Stimulated activated naive CD4-positive, alpha-beta T cell (primary cell): ENCODE data around the gene SPATA45.

Experiments
- DNase-seq, 6 experiments: peaks; one replicate each; lab custom pipeline; 2025; lab: John Stamatoyannopoulos, UW

SPATA45 gene

DNA sequence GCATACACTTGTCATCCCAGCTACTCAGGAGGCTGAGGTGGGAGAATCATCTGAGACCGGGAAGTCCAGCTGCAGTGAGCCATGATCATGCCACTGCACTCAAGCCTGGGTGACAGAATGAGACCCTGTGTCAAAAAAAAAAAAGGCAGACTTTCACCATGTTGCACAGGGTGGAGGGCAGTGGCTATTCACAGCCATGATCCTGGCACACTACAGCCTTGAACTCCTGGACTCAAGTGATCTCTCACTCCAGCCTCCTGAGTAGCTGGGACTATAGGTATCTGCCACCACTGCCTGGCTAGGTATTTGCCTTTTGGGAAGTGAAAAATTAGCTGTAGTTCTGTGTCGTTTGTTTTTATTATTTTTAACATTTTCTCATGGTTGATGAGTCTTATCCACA, 19.1 kb downstream of the SPATA45 start:
- no peak for DNase-seq

DNA sequence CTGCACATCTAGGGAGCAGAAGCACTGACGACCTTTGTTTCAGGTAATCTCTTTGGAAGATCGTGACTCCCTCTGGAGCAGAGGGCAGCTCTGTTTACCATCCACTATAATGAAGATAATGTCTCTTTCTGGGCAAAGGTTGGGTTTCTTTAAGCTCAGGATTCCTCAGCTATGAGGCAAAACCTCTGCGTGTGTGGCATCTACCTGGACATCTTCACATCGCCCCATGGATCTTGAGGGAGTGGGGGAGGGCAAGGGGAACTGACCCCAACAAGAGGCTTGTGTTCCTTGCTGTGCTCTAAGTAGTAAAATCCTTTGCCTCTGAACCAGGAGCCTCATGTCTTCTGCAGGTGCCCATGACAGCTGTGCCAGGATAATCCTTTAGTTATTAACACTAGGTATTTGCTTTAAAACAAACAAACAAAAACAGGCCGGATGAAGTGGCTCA, 19.6 kb downstream of the SPATA45 start:
- DNase-seq: no peak

DNA sequence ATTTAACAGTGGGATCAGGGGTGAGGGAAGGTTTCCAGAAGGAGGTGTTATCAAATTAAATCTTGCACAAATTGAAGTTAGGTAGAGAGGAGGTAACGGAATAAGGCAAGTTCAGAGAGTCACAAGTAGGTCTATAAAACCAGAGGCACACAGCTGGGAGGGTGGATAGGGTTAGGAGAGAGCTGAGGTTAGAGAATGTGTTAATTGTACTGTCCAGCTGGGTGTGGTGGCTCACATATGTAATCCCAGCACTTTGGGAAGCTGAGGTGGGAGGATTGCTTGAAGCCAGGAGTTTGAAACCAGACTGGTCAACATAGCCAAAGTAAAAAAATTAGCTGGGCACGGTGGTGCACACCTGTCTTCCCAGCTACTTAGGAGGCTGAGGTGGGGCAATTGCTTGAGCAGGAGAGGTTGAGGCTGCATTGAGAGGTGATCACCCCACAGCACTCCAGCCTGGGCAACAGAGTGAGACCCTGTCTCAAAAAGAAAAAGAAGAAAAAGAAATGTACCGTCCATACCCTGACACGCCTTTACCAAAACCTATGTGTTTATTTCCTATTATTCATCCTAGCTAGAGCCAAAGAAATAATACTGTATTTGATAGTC, 20.2 kb downstream of the SPATA45 start:
- no peak for DNase-seq

DNA sequence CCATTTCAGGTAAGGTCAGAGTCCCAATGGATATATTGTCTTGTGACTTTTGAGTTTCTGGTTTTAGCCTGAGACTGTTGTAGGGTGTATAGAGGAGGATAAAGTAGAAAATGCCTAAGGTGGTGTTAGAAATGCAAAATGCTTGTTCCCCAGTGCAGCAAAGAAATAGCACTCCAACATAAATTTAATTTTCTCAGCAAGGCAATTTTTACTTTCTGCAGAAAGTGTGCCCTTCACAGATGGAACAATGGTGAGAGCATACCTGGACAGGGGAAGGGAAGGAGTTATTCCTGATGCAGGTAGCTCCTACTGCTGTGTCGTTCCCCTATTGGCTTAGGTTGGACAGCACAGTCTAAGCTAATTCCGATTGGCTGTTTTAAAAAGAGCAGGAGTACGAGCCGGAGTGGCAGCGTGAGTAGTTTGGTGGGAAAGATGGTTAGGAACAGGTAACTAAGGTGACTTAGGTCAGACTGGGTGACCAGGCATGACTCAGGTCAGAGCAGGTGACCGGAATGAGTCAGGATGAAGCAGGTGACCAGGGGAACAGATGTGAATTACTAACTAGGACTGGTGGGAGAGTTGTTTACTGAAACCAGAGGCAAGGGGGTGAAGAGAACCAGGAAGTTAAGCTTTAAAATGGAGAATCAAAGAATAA, 21.5 kb downstream of the SPATA45 start:
- DNase-seq: no peak

DNA sequence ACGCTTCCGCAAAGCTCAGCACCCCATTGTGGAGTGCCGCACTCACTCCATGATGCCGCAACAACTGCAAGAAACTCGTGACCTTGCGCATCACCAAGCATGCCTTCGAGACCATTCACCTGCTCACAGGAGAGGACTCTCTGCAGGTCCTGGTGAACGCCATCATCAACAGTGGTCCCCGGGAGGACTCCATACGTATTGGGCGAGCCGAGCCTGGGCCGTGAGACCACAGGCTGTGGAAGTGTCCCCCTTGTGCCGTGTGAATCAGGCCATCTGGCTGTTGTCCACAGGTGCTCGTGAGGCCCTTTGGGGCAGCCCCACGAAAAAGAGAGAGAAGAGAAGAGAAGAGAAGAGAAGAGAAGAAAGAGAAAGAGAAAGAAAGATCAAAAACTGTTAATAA, 23.2 kb downstream of the SPATA45 start:
- DNase-seq: no peak

DNA sequence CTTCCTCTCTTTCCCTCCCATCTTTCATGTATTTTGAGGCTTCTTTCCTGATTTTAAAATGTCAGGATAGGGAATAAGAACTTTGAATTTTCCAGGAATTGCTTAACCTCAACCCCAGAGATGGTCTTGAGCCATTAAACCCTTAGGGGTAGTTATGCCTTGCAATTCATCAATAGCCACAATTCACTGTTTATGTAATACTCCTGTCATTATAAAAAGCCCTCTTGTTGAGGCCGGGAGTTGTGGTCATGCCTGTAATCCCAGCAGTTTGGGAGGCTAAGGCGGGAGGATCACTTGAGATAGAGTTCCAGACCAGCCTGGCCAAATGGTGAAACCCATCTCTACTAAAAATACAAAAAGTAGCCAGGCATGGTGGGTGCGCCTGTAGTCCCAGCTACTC, 24.5 kb downstream of the SPATA45 start:
- DNase-seq: no peak

DNA sequence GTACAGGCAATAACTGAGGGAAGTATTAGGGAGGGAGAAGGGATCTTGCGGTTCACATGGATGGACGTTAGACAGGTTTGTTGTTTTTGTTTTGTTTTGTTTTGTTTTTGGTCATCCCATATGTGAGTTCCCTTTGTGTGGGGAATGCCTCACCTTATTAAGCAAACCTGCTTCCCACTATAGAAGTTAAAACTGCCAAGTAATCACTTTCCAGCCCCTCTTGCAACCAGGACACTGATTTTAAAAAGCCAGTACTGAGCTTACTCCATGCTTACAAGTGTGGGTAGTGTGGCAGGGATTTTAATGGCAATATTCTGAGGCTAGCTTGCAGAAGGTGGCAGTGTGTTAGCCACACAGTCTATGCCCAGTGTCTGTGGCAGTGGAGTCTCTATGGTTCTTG, 26.5 kb downstream of the SPATA45 start:
- no peak for DNase-seq

DNA sequence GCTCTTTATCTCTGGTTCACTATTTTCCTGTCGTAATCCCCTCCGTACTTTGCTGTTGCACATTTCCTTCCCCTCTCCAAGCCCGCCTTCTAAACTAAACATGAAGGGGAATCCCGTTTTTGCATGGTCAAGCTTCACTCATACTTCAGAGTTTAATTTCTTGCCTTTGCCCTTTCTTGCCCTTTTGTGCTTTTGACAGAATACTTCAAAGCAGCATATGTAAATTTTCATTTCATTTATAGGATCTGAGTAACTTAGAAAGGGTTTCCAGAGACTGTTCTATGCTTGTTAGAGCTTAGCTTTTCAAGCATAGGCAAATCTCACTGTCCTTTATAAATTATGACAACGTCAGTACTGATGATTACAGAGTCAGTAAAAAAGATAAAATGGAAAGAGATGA, 27.7 kb downstream of the SPATA45 start:
- no peak for DNase-seq

DNA sequence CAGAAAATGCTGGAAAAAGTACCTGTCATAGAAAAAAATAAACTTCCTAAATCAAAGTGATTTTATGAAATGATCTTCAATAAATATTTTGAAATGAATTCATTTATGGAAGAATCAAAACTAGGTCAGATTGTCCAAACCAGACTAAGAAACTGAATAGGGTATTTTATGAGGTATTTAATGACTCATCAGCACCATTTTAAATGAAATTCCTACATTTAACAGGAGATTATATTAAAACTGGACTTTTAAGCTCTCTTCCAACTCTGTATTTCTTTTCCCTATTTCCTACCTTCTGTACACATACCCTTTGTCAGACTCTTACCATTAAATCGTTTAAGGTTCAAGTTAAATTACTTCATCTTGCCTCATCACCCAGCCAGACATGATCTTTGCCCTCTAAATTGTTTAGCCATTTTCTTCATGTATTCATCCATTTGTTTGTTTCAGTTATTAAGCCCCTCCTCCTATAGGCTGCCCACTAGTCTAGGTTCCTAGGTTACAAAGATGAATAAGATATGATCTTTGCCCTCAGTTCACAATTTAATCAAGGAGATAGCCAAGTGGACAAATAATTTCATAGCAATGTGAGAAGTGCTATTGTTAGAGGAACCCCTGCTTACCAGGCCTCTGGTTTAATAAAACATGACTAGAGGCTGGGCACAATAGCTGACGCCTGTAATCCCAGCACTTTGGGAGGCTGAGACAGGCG, 30.7 kb downstream of the SPATA45 start:
- DNase-seq: no peak

DNA sequence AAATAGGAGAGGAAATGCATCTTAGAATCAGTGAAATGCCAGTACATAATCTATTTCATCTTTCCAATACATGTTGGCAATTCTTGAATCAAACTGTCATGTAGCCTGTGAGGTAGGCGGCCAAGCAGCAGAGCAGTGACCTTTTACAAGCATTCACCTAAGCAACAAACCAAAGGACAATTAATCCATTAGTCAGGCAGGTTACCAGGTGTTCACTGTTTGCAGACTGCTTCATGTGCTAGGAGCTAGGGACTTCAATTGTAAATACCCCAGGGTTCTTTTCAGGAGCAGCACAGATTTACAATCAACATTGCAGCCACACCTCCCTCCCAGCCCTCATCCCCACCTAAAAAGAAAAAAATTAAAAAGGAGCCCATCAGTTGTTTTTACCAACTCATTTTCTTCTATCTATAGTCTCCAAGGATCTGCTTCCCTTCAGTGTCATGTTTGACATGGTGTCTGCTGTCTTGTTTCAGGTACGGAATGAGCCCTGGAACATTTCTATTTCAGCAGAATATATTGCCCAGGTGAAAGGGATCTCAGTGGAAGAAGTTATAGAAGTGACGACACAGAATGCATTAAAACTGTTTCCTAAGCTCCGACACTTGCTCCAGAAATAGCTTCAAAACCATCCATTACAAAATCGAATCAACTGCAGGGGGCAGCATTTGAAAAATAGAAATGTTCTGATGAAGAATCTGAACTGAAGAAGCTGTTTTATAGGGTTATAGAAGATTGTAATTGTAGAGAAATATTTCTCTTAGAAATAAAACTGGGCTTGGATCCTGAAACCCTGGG, 32.7 kb downstream of the SPATA45 start:
- no peak for DNase-seq

DNA sequence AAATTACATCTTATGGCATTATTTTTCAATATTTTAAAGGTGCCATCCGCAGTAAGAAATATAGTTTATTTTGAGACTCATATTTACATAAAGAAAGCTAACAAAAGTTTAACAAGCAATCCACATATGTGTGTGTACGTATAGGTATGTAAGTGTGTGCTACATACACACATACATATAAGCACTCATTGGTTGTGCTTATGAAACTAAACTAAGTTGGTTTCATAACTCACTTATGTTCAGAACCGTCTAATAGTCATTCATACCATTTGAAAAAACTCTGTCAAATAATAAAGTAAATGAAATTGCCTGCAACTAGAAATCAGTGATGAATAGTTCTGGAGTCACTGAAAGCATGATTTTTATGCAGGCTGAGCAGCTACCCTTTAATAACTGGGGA, 41.7 kb downstream of the SPATA45 start:
- DNase-seq: no peak

DNA sequence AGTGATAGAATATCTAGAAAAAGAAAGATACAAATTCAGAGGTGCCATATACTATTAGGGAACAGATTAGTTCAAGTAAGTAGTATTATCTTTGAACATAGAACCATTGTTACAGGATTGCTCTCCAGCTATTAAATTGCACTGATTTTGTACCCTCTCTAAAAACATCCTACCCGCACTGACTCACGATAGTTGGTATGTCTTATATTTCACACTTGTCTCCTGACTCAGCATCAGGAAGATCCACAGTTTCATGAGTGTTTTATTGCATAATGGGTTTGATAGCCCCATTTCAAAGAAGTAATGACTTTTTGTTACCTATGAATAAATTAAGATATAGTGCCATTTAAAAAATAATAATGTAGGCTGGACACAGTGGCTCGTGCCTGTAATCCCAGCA, 49.8 kb downstream of the SPATA45 start:
- no peak for DNase-seq

DNA sequence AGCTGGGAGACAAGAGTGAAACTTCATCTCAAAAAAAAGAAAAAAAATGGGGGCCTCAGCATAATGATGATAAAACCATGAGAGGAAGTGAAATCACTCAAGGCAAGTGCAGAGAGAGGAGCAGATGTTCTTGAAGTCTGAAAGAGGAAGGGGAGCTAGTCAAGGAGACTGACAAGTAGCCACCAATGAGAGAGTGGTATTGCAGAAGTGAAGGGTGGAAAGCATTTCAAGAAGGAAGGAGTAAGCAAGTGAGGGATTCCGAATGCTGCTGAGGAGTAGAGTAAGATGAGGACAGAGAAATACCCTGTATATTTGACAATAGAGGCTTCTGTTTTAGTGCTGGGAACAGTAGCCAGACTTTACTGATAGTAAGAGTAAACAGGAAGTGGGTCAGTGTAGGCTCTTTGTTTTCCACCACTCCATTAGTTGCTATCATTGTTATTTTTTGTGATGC, 52.9 kb downstream of the SPATA45 start:
- DNase-seq: no peak

DNA sequence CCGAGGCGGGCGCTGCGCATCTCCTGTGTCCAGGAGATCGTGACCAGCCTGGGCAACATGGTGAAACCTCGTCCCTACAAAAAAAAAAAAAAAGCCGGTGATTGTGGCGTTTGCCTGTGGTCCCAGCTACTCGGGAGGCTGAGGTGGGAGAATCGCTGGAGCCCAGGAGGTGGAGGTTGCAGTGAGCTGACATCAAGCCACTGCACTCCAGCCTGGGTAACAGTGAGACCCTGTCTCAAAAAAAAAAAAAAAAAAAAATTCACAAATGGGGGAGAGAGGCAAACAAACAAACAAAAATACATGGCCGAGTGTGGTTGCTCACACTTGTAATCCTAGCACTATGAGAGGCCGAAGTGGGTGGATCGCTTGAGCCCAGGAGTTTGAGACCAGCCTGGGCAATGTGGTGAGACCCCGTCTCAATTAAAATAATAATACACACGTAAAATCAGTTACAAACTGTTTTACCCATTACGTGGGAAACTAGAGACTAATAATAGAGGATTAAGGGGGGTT, 55.0 kb downstream of the SPATA45 start:
- DNase-seq: no peak

DNA sequence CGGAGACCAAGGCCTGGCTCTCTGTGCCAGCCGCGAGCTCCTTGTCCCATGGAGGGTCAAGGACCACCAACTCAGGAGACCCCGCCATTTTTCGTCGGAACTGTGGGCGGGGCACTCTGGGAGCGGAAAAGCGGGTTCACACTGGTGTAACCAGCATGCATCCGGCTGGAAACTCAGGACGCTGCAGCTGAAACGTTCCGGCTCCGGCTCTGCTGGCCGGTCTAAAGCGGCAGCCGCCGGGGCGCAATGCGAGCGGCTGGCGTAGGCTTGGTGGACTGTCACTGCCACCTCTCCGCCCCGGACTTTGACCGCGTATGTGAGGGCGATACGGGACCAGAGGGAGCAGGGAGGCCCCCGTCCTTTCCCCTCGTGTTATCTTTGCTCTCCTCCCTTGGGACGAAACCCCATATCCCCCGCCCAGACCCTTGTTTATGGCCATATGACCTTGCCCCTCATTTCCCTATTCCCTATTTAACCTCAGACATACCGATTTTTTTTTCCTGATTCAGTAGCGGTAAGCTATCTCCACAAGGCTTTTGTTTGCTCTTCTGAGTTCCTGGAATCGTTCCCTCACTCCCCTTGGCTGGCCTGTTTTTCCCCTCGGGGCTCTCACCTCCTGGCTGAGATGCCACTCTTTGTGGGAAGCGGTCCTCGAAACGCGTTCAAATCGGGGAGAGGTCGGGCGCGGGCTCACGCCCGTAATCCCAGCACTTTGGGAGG, 55.6 kb downstream of the SPATA45 start, which contains the start of the genes NSL1 and TATDN3:
Gene NSL1 (minus strand): TSS at position 102 of the 720 bp plus-strand sequence. CDS start 14 bp downstream, at position 88.
Gene TATDN3 (plus strand): TSS at position 219 of the 720 bp plus-strand sequence. CDS start 28 bp downstream, at position 247.
- peak; percentile 77 to 97 (median 89) for DNase-seq

DNA sequence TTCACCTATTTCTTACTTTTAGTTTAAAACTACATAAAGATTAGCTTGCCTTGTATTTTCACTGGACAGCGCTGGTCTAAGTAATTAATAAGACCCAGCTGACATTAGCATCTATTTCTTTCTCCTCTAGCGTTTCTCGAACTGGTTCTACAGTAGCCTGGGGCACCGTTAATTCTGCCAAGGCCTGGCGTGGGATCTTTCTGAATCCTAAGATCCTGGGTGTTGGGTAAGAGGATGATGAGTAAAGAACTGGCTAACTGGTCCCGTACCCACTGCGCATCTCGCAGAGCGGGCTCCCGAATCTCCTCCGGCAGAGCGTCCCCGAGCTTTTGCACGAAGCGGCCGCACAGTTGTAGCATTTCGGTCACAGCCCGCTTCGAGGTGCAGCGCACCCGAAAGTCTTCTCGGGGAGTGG, 56.2 kb downstream of the SPATA45 start:
- no peak for DNase-seq

DNA sequence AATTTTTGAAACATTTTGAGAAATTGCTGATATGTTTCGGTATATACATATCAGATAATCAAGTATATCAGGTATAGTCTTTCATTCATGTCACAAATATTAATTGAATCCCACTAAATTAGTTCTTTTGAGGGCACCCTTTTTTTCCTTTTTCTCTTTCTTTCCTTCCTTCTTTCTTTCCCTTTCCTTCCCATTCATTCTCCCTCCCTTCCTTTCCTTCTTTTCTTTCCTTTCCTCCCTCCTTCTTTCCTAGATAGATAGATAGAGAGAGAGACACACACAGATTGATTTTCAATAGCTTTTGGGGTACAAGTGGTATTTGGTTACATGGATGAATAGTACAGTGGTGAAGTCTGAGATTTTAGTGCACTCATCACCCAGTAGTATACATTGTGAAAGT, 61.6 kb downstream of the SPATA45 start:
- no peak for DNase-seq

DNA sequence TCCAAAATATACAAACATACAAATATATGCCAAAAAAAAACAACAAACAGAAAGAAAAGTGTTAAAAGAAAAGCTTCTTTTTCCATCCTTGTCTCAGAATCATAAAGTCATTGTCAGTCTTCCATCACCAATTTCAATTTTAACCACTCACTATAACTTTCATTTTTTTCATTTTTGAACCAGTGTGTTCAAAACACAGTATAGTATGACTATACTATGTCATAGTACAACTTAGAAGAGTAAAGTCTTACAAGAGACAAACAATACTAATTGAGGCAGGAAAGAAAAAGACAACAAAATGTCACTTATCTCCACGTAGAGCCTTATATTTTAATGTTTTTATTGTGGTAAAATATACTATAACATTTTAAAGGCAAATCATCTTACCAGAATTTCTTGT, 63.5 kb downstream of the SPATA45 start:
- DNase-seq: no peak

DNA sequence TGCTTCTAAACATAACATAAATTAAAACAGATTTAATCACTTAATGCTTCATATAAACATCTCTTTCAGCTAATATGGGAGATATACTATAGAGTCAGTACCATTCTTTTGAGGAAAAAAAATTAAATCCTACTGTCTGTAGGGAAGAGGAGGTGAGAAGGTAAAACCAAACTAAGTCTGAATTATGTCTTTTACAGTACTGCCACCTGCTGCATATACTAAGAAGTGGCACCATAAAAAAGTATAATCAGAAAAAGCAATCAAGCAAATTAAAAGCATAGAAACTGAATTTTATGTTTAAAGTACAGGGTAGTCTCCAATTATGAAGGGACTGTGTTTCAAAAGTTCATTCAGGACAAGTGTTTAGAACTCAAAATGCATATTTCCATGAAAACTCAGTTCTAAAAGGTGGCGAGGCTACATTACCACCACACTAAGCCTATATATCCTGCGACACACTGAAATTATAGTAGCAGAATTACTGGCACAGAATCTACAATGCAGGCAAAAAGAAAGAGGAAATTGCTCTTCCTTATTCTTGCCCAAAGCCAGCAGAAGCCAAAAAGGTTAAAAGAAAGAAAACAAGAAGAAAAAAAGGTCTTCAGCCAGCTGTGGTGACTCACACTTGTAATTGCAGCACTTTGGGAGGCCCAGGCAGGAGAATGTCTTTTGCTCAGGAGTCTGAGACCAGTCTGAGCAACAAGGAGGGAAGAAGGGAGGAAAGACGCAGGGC, 64.9 kb downstream of the SPATA45 start:
- peak in 3 of 6 experiments; percentile 1 to 46 (median 23) for DNase-seq

DNA sequence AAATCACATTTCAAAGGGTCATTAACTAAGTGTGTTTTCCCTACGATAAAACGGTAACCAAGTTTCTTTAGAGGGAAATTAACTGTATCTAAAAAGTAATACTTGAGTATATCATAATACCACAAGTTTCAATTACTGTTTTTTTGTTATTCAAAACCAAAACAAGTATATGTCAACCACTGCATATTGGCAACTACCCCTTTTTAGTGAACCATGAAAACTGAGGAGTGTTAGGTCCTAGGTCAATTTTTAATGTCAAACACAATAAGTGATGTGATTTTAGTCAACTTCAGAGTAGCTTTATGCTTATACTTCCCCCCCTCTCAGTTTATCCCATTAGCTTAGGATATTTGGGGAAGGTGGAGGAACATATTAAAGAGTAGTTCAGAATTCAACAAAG, 66.2 kb downstream of the SPATA45 start:
- DNase-seq: no peak

DNA sequence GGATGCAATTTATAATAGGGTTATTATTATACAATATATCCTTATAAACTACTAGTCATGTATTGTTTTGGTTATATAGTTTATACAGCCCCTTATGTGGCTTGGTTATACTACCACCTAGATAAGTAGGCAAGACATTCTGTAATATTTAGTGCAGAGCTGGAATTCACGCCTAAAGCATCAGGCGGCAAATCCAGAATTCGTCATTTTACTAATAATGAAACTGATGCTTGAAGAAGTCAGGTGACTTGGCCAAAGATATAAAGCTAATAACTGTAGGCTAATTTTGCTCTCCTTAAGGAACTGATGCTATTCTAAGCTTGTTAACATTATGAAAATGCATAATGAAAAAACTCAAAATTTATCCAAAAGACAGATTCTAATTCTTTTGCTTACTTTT, 66.7 kb downstream of the SPATA45 start:
- no peak for DNase-seq
